ENCODE data around the gene KMT5C.
A peak's percentile ranks its signal among the peaks of the same experiment; 100 is the strongest.

The KMT5C gene

DNA sequence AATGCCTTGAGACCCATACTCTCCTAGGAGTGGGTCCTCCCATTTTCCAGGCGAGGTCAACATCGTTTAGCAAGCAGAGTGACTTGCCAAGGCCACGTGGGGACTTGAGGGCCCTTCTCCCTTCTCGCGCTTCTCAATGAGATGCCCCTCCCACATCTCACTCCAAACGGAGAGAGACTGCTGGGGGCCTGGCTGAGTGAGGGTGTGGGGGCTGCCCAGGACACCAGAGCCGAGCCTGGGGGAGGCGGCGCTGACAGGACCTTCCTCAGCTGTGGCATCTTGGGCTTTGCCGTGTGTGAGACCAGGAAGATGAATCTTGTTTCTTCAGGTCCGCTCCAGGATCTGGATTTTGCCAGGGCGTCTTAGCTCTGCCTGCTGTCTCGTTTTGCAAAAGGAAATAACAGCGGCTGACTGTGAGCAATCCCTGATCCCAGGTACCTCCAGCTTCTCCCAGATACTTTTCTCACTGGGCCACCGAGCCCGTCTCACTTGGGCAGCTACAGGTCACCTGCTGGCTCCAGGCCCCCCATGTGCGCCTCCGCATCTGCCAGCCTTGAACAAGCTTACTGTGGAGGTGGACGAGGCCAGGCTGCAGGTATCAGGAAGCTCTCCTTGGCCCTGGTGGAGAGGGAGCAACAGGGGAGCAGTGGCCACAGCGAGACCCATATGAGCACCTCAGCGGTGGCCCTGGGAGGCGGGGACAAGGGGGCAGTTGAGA is 8.8 kb downstream of the KMT5C start:
- DNase-seq, result no peak

GRCh38 chr19:55350620-55351315 is 11.1 kb downstream of the KMT5C start:
- DNase-seq, result no peak

DNA sequence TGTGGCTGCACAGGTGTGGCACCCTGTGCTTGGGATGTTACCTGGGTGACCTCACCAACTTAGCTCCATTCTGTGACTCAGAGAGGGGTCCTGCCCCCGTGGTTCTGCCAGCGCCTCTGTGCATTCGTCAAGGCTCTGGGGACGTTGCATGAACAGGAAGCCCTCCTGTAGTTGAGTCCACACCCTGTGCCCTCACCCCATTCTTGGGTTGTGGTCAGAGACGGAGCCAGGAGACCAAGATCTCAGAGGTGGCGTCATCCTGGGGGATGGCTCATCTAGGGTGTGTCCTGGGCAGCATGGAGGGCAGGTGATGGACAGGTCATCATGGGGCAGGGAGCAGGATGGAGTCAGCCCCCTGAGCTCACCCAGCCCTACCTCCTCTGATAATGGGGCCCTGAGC is 12.4 kb downstream of the KMT5C start:
- no peak for DNase-seq

- DNase-seq, result no peak
Measured at GRCh38 chr19:55352549-55353145, 13.0 kb downstream of the KMT5C start.

- DNase-seq, result no peak
Measured at GRCh38 chr19:55353356-55353802, 13.7 kb downstream of the KMT5C start.

DNA sequence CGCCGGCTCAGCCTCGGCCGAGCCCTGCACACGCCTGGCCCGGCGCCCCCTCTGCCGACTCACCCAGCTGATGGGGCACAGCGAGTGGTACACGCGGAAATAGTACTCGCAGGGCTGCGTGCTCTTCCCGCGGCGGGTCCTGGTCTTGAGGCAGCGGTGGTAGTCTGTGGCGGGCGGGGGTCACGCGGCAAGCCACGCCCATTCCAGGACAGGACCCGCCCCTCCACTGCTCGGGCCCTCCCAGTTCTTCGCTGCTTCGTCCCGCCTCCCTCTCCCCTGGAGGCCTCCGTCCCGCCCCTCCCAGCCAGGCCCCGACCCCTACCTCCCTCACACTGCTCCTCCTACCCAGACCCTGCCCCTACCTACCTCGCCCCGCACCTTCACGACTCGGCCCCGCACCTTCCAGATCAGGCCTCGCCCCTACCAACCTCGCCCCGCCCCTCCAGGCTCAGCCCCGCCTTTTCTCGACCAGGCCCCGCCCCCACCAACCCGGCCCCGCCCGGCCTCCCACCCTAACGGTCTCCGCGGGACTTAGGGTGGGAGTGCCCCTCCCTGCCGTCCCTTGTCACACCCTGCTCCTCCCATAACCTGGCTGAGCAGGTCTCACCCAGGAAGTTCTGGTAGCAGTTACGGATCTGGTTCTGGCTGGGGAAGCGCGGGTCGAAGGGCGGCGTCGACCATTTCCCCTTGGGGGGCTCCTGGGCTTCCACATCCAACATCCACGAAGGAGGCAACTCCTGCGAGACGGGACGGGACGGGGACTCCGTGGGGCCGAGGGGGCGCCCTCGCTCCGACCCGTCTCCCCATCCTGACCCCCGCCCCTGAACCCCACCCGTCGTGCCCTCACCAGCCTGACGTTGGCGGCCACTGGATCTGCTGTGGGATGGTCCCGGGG is 14.4 kb downstream of the KMT5C start:
- peak; percentile 46 for DNase-seq

GRCh38 chr19:55354698-55355212 is 15.1 kb downstream of the KMT5C start, which contains the start of gene COX6B2:
TSS of gene COX6B2 (minus strand) at chr19:55354719. CDS start at chr19:55354521, 198 bp downstream.
- DNase-seq, result no peak

- no peak for DNase-seq
Measured at GRCh38 chr19:55355213-55355821, 15.6 kb downstream of the KMT5C start.

DNA sequence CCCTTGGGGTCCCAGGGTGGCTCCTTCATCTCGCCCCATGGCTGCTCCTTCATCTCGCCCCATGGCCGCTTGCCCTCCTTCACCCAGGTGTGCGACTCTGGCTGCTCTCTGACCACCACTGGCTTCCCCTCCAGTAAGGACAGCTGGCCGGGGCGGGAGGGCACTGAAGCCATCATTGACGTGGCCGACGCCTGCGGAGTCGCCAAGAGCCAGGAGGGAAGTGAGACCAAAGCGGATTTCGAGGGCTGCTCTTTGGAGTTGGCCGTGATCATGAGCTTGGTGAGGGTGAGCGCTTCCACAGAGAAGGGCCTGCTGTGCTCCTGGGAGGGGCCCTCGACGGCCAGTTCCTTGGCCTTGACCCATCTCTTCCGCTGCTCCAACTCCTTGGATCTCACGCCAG is 18.8 kb downstream of the KMT5C start:
- DNase-seq, result no peak

DNA sequence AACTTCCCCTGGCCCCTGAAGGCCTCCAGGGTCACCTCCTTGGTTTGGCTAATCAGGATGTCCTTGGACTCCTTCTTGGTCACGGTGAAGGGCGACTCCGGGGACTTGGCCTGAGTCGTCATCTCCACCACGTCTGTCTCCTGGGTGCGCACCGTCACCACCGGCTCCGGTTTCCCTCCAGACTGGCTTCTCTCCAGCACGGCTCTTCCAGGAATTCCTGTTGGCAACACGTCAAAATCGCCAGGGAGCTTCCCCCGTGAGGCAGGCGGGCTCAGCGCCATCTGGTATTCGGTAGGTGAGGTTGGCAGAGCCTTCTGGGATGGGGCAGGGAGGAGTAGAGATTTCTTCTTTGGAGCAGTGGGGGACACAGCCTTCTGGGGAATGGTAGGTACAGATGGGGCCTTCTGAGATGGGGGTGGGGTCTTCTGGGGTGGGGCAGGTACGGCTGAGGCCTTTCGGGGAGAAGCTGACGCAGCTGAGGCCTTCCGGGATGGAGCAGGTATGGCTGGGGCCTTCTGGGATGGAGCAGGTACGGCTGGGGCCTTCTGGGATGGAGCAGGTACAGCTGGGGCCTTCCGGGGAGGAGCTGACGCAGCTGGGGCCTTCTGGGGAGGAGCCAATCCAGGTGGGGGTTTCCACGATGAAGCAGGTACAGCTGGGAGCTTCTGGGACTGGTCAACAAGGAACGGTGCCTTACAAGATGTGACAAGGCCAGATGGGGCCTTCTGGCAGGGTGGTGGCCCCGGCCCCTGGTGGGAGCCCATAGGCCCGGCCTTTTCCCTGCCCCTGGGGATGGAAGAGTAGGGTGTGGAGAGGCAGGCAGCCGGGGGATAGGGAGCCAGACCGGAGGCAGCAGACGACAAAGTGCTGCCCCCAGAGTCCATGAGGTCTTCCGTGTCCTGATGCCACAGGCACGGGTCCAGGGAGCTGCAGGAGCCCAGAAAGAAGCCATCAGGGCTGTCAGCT is 19.6 kb downstream of the KMT5C start:
- DNase-seq, result no peak

DNA sequence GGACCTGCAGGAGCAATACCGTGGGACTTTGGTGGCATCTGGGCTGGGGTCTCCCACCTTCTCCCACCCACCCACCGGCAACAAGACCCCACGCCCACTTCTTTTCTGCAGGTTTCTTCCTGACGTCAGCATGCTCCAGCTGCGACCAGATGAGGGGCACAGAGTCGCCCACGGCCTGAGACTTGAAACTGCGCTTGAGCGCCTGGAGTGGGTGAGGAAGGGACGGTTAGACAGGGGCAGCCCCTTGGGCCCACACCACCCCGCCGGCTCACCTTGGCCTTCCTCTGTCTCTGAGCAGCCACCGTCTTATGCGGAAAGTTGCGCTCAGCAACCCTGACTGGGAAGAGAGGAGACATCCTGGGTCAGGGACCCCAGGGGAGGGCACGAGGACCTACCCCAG is 21.2 kb downstream of the KMT5C start:
- no peak for DNase-seq

GRCh38 chr19:55362174-55362989 is 22.7 kb downstream of the KMT5C start:
- no peak for DNase-seq

DNA sequence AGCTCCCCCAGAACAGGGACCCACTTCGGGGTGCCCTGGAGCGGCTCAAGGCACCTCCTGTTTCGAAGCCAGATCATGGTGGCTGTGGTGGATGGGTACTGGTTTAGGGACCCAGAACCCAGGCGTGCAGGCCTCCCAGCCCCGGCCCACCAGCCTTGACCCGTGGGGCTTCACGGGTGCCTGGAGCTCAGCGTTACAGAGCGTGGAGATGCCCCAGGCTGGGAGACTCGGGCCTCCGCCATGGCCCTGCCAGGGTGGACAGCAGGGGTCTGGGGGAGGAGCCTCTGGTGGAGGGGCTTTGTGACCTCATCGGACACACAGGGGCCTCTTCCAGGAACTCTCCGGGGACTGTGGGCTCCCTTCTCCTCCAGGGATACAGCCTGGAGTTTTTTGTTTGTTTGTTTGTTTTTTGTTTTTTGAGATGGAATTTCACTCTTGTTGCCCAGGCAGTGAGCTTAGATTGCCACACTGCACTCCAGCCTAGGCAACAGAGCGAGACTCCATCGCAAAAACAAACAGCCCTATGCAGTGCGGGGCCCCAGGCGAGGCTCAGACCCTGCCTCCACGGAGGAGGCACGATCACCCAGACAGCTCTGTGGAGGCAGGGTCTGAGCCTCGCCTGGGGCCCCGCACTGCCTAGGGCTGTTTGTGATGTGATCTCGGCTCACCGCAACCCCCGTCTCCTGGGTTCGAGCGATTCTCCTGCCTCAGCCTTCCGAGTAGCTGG is 23.5 kb downstream of the KMT5C start, which contains the start of gene GARIN5B:
TSS of gene GARIN5B (minus strand) at position 271 of the 727 bp plus-strand sequence. CDS start at position 77, 194 bp downstream.
- DNase-seq, result no peak

DNA sequence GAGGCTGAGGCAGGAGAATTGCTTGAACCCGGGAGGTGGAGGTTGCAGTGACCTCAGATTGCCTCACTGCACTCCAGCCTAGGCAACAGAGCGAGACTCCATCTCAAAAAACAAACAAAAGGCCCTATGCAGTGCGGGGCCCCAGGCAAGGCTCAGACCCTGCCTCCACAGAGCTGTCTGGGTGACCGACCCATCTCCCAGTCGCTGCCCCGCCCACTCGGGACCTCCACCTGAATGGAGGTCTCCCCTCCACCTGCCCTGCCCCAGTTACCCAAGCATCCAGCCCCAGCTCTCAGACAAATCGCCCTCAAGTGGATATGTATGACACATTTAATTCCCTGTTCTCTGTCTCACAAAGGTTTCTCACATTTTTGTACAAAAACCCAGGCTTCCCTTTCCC is 25.6 kb downstream of the KMT5C start:
- DNase-seq, result no peak

GRCh38 chr19:55365964-55366363 is 26.3 kb downstream of the KMT5C start:
- DNase-seq, result no peak

- no peak for DNase-seq
Measured at GRCh38 chr19:55366790-55367189, 27.1 kb downstream of the KMT5C start.

DNA sequence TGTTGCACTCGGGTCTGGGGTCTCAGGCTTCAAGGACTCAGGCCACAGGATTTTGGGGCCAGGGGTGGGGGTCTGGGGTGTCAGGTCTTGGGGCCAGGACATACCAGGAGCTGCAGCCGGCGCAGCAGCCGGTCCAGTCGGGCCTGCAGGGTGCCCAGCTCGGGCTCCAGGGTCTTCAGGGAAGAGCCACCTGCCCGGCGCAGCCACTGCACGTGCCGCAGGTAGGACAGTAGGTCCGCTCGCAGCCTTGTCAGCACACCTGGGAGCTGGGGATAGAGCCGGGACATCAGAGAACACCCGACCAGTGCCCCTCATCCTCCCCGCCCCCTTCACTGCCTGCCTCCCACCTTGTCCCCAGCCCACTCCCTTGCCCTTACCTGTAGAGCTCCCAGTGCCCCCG is 28.4 kb downstream of the KMT5C start:
- no peak for DNase-seq

DNA sequence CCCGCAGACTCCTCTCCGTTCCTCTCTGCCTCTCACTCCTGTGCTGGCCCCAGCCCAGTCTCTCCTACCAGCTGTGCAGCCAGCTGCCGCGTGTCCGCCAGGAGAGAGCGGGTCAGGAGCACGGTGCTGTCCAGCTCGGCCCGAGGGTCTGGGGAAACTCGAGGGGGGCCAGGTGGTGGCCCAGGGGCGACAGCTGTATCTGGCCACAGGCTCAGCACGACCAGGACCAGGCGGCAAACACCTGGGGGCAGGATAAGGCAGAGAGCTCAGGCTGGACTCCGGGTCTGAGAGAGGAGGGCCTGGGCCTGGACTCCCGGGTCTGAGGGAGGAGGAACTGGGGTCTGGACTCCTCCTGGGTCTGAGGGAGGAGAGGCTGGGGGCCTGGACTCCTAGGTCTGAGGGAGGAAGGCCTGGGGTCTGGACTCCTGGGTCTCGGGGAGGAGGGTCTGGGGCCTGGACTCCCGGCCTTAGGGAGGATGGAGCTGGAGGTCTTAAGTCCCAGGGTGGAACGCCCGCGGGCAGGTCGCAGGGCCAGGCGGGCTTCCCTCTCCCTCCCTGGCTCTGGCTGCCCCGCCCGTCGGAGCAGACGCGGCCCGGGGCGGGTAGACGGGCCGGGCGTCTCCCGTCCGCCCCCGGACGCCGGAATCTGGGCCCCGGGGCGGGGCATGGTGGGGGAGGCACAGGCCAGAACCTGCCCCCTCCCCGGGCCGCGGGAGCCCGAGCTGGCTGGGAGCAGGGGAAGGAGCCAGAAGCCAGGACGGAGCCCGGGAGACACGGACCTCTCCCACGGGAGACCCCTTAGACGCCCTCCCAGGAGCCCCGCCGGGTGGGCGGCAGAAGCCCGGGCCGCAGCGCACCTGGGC is 29.3 kb downstream of the KMT5C start:
- no peak for DNase-seq

All from activated gamma-delta T cell treated with Interleukin-2 at 50 U/mL for 16 hours (primary cell).